Gastrocnemius medialis (tissue), 4 donors: ENCODE data around the gene RAB6B.

Experiments used
- POLR2A ChIP-seq, 2 donors: fragments of 450-650 bp; IDR thresholded peaks; one replicate each; pipeline ENCODE4 v1.6.1; 2017; ENCODE audit warnings: antibody characterized with exemption in 2 of 2, mild to moderate bottlenecking in 2 of 2, moderate library complexity in 2 of 2
- TF ChIP-seq, protein P1 (sequence below), 5 experiments: fragments of 450-650 bp in 3 of 5; fragments of 200-600 bp in 2 of 5; sonication (generic) in 2 of 5; IDR thresholded peaks in 4 of 5; conservative IDR thresholded peaks in 1 of 5; 1 replicate in 4 of 5; 2 replicates in 1 of 5; pipeline ENCODE4 v1.5.1; 2016 to 2019; ENCODE audit warnings: antibody characterized with exemption in 5 of 5, mild to moderate bottlenecking in 3 of 5, moderate library complexity in 3 of 5

DNA sequence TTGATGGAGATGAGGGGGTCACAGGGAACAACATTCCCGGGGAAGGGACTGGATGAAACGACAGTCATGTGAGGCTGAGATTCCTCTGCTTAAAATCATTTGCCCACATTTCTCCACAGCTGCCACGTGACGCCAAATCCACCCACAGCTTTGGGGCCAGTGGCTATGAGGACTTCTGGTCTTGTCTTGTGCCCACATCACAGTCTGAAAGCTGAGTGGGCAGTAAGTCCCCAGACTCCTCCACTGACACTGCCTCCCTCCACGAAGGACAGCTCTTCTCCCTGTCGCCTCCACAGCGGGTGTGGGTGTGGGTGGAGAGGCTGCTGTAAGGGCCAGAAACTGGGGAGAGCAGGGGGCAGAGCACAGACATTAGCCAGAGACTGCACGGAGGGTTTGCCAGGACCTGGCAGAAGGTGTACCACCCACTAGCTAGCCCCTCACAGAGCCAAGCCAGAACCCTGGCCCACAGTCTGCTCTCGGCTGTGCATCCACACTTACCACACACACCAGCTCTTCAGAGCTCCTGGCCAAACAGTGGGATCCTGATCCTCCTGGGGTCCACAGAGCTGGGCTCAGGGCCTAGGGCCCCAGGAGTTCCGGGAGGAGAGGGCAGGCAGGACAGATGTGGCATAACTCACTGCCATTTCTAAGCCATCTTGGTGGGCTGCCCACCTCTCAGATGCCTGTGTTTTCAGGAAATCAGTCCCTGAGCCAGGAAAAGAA is 24.2 kb downstream of the RAB6B start:
- TF ChIP-seq, protein P1, sequence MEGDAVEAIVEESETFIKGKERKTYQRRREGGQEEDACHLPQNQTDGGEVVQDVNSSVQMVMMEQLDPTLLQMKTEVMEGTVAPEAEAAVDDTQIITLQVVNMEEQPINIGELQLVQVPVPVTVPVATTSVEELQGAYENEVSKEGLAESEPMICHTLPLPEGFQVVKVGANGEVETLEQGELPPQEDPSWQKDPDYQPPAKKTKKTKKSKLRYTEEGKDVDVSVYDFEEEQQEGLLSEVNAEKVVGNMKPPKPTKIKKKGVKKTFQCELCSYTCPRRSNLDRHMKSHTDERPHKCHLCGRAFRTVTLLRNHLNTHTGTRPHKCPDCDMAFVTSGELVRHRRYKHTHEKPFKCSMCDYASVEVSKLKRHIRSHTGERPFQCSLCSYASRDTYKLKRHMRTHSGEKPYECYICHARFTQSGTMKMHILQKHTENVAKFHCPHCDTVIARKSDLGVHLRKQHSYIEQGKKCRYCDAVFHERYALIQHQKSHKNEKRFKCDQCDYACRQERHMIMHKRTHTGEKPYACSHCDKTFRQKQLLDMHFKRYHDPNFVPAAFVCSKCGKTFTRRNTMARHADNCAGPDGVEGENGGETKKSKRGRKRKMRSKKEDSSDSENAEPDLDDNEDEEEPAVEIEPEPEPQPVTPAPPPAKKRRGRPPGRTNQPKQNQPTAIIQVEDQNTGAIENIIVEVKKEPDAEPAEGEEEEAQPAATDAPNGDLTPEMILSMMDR (IDR thresholded peaks at IDR 0.05 in 4 of 5, conservative IDR thresholded peaks at IDR 0.05 in 1 of 5): no peak
- TF ChIP-seq POLR2A (IDR thresholded peaks at IDR 0.05): no peak
